Nephron progenitor cell (in vitro differentiated cells): Measurements from ENCODE around the gene RALGPS2.

ENCODE experiments used
- DNase-seq: peaks from one replicate; pipeline ENCODE4 v3.0.0; 2021
- H3K27ac Mint-ChIP-seq: 2 replicates; pipeline ENCODE4 v1.8.0; 2021; ENCODE audit warnings: mild to moderate bottlenecking, moderate library complexity, mixed read lengths
- H3K27me3 Mint-ChIP-seq: 2 replicates; pipeline ENCODE4 v1.8.0; 2021; ENCODE audit warnings: mild to moderate bottlenecking, low read depth, mixed read lengths; ENCODE audit not compliant: poor library complexity
- H3K36me3 Mint-ChIP-seq: 2 replicates; pipeline ENCODE4 v1.8.0; 2021; ENCODE audit warnings: low read depth, mixed read lengths
- H3K4me1 Mint-ChIP-seq: 2 replicates; pipeline ENCODE4 v1.8.0; 2021; ENCODE audit warnings: mixed read lengths
- H3K4me3 Mint-ChIP-seq: 2 replicates; pipeline ENCODE4 v1.8.0; 2021; ENCODE audit warnings: mild to moderate bottlenecking, moderate library complexity, mixed read lengths
- H3K9me3 Mint-ChIP-seq: 2 replicates; pipeline ENCODE4 v1.8.0; 2021; ENCODE audit warnings: mild to moderate bottlenecking, moderate library complexity, mixed read lengths
- TF ChIP-seq, protein P1 (sequence below): fragments of 200-600 bp; sonication (generic); IDR thresholded peaks from 2 replicates; pipeline ENCODE4 v1.5.0; 2021; ENCODE audit warnings: antibody characterized with exemption

The RALGPS2 gene

DNA sequence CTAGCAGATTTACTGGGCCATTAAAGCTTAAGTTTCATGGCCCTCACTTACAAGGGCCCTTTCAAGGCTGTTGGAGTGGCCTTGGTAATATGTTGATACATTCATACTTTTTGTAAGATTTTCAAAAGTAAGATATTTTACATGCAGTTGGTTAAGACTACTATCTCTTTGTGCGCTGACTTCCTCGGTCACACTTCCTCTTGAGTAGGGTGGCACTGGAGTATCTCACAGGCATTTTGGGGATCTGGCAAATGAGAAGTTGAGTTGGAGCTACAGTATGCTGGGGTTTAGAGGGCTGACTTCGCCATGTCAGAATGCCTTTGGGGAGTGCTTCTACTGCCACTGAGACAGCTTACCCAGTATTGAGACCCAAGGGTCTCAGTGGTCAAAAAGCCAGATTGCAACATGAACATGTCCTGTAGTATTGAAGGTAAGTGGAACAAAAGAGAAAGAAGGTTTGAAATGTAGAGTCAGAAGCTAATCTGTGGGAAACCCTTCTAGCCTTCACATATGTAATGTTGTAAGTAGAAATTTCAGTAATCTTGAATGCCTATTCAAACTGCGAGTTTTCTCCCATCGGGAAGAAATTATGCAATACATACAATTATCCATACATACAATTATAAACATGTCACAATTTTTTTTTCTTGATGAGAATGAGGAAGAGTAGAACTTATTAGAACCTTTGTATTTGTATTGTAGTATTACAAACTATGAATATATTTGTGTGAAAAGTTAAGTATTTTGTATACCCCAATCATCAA lies 32.3 kb upstream of the RALGPS2 start:
- DNase-seq = no peak
- Mint-ChIP-seq H3K27me3 (no peaks in the 10 kb centered on the region), H3K4me1 (no peaks in the 10 kb centered on the region), H3K36me3 (no peaks in the 10 kb centered on the region), H3K27ac (no peak overlapping the region), H3K4me3 (no peak overlapping the region), H3K9me3 (no peaks in the 10 kb centered on the region)
- TF ChIP-seq, protein P1, sequence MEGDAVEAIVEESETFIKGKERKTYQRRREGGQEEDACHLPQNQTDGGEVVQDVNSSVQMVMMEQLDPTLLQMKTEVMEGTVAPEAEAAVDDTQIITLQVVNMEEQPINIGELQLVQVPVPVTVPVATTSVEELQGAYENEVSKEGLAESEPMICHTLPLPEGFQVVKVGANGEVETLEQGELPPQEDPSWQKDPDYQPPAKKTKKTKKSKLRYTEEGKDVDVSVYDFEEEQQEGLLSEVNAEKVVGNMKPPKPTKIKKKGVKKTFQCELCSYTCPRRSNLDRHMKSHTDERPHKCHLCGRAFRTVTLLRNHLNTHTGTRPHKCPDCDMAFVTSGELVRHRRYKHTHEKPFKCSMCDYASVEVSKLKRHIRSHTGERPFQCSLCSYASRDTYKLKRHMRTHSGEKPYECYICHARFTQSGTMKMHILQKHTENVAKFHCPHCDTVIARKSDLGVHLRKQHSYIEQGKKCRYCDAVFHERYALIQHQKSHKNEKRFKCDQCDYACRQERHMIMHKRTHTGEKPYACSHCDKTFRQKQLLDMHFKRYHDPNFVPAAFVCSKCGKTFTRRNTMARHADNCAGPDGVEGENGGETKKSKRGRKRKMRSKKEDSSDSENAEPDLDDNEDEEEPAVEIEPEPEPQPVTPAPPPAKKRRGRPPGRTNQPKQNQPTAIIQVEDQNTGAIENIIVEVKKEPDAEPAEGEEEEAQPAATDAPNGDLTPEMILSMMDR = no peak

DNA sequence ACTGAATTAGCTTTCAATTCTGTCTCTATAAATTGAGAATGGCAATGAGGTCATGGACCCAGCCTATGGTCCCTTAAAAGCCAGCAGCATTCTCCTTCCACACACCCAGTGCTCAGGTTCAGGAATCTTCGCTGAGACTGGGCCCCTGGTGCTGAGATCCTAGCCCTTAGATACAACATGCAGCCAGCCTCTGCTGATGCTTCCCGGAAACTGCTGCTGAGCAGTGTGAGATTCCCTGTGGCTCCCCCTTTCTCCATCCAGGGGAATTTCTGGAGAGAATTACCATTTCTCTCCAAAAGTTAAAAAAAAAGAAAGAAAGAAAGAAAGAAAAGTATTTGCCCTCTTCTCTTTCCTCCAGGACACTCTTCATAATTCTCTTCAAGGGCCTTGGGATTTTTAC lies 31.7 kb upstream of the RALGPS2 start:
- TF ChIP-seq, protein P1 = peak; percentile 11
- no peaks in the 10 kb centered on the region for H3K27me3 Mint-ChIP-seq
- no peaks in the 10 kb centered on the region for H3K9me3 Mint-ChIP-seq
- DNase-seq = peak; percentile 15
- H3K27ac Mint-ChIP-seq = no peak overlapping the region
- H3K4me1 Mint-ChIP-seq = no peaks in the 10 kb centered on the region
- H3K36me3 Mint-ChIP-seq = no peaks in the 10 kb centered on the region
- H3K4me3 Mint-ChIP-seq = no peak overlapping the region

DNA sequence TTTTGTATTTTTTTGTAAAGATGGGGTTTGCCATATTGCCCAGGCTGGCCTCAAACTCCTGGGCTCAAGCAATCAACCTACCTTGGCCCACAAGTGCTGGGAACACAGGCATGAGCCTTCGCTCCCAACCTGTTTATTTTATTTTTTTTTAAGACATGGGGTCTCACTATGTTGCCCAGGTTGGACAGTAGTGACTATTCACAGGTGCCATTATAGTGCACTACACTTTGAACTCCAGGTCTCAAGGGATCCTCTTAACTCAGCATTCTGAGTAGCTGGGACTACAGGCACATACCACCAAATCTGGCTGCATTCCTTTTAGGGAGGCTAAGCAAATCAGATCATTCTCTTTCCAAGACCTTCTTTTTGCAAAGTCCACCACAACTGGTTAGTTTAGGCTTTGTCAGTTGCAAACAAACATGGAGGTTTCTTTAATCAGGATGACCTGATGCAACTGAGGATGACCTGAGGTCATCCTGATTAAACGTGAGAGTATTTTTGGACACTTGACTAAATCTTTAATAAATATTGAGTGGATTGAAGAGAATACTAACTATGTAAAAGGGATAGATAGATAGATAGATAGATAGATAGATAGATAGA lies 30.0 kb upstream of the RALGPS2 start:
- Mint-ChIP-seq H3K27me3 (no peaks in the 10 kb centered on the region), H3K4me3 (no peak overlapping the region), H3K4me1 (no peaks in the 10 kb centered on the region), H3K27ac (no peak overlapping the region), H3K9me3 (no peaks in the 10 kb centered on the region), H3K36me3 (no peaks in the 10 kb centered on the region)
- TF ChIP-seq, protein P1 = no peak
- DNase-seq = no peak

DNA sequence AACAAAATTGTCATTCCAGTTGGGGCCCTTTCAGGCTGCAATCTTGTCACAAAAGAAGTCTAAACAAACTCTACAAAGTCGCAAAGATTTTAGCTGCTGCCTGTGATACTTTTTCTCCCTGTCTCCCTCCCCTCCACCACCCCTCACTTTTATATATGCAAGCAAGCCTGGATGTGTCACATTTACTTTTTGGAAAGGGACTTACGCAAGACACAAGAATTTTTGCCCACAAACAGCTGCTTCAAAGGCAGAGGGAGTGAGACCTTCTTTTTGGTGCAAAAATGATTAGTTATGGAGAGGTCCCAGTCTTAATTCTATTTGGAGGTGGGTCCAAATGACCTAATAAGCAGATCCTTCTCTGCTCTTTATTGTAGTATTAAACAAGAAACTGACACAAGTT lies 22.9 kb upstream of the RALGPS2 start:
- H3K27ac Mint-ChIP-seq = no peak overlapping the region
- TF ChIP-seq, protein P1 = no peak
- no peaks in the 10 kb centered on the region for H3K36me3 Mint-ChIP-seq
- no peaks in the 10 kb centered on the region for H3K4me1 Mint-ChIP-seq
- no peaks in the 10 kb centered on the region for H3K9me3 Mint-ChIP-seq
- no peaks in the 10 kb centered on the region for H3K27me3 Mint-ChIP-seq
- no peak for DNase-seq
- H3K4me3 Mint-ChIP-seq = no peak overlapping the region

DNA sequence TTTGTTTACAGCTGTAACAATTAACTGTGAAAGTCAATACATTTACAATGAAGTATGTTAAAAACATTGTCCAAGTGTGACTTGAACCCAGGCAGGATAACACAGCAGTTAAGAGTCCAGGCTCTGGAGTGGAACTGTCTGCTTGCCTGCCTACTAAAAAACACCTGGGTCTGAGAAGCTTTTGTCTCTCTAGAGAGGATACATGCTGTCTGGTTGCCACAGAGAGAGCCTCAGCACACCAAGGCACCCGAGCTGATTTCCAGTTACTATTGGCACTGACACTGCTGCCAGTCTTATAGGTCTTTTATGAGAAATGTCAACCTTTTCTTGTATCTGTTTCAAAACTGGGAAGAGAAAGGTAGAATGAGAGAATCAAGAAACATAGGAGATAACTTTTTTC lies 20.2 kb upstream of the RALGPS2 start:
- Mint-ChIP-seq H3K27me3 (peaks cover 3% of the 10 kb centered on the region), H3K36me3 (no peaks in the 10 kb centered on the region), H3K27ac (no peak overlapping the region), H3K4me3 (no peak overlapping the region), H3K4me1 (no peaks in the 10 kb centered on the region), H3K9me3 (no peaks in the 10 kb centered on the region)
- TF ChIP-seq, protein P1 = no peak
- DNase-seq = no peak

DNA sequence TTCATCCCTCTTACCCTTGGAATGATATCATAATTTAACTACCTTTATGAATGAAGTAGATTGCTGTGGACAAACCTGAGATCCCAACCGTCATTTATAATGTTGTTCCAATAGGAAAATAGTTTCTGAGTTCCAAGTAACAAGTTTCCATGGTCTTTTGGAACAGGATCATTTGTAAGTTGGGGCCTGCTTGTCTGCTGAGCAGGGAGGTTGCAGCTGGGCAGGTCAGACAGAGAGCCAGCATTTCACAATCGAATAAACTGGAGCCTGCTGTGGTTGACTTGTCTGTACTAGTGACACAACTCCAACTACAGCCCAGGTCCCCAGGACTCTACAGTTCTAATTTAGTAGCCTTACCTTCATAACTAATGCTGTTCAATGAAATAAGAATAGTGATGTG lies 18.6 kb upstream of the RALGPS2 start:
- TF ChIP-seq, protein P1 = no peak
- H3K9me3 Mint-ChIP-seq = no peaks in the 10 kb centered on the region
- H3K4me3 Mint-ChIP-seq = no peak overlapping the region
- H3K27ac Mint-ChIP-seq = no peak overlapping the region
- no peaks in the 10 kb centered on the region for H3K36me3 Mint-ChIP-seq
- DNase-seq = no peak
- peaks cover 3% of the 10 kb centered on the region for H3K27me3 Mint-ChIP-seq
- H3K4me1 Mint-ChIP-seq = no peaks in the 10 kb centered on the region
